NCI-H2107 treated with DMSO at 0.1 percent for 48 hours (cell line): ENCODE measurements around the gene UBAP2.

Source experiments
- DNase-seq: peaks from one replicate; lab custom pipeline; 2025; ENCODE audit not compliant: unreplicated experiment; lab: John Stamatoyannopoulos, UW

Gene UBAP2

DNA sequence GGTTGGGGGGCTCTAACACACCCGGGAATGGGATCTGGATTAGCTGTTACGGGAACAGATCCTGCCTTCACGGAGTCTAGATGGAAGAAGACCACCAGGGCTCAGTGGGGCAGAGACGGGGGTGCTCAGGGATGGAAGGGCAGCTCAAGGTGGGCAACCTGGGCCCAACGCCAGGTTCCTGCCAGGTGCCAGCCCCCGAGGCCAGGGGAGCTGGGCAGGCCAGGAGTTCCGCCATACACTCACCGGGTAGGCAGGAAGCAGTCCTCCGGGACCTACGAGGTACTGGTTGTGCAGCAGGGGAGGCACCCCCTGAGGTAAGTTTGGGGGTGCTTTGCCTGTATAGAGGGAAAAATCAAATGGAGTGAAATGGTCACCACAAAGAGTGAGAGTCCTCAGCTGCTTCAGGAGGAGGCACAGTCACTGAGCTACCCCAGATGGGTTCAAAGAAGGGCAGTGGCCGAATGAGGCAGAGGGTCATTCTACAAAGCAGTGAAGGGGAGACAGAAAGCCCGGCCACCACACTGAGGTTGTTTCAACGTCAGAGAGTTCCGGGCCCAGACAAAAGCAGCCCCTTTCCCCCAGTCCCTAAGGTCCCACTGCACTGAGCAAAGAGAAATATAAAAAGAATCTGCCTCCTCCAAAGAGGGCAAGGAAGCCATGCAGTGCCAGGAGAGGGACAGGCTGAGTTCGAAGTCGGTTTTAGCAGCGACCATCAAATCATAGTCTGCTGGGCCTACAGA lies 121.8 kb downstream of the UBAP2 start:
- DNase-seq, result no peak

DNA sequence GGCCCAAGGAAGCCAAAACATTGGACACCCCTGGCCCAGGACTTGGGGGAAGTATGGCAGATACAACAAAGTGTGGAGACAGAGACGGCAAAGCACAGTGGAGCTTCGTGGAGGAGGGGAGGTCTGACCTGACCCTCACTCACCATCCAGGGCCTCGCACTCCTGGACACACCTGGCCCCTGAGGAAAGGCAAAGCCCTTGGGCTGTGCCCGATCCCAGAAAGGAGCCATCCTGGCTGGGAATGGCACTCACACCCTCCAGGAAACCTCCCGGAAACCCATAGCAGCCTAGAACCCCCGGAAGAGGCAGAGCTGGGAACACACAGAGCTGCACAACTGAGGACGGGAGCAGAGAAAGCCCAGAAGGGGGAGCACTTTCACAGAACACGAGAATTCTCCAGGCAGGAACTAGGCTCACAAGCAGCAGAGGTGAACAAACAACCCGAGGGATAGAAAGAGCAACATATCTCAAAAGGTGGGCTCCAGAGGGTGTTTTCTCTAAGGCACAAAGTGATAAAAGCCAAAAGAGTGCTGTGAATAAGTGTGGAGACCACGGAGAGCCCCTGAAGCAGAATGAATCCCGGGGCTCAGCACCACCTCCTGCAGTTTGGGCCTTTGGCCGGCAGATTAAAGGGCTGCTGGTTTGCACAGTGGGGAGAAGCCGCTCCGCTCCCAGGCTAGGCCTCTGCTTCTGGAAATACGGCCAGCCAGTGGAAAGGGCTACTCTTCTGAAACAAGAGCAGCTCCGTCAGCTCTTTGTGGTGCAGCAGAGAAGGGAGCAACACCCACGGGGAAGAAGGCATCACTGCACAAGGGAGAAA lies 123.5 kb downstream of the UBAP2 start:
- DNase-seq, result peak; percentile 23

DNA sequence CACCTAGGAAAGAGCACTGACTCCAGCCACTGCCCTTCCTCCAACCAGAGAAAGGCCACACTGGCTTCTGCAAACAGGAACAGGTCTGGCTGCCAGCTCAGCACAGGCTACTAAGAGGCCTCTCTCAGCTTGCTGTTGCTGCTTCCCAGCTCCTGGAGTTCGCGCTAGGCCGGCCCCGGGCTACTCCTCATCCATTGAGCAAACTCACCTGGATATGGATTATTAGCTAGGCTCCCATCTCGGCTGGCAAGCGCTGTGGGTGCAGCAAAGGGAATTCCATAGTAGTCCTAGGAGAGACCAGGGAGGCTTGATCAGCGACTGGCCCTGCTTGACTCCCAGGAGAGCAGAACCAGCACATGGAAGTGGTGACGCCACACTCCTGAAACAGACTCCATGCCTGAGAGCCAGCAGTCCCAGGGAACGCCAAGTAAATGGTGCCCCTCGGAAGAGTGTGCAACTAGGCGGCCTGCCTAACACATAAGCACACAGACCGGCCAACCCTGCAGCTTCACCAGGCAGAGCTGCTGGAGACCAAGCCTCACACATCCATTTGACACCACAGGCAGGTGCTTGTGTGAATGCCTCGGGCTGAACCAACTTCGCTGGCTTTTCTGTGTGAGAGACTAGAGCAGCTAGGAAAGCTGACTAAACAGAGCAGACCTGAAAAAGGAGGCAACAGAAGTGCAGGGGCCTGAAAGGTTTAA lies 124.5 kb downstream of the UBAP2 start:
- peak; percentile 32 for DNase-seq

DNA sequence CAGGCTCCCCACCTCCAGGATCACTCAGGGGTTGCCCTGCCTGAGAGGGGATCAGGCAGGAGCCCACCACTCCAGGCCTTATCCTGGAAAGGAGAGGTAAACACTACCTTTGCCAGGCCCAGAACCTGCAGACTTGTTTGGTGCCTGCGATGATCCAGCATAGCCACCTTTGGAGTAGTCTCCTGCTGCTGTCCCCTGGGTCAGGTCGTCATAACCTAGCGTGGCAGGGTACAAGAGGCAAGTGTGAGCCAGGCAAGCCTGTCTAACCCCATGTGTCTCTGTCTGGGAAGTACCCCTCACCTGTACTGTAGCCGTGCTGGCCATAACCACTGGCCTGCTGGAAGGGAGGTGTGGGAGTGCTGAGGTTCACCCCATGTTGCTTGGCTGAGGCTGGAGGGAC lies 125.6 kb downstream of the UBAP2 start:
- no peak for DNase-seq

DNA sequence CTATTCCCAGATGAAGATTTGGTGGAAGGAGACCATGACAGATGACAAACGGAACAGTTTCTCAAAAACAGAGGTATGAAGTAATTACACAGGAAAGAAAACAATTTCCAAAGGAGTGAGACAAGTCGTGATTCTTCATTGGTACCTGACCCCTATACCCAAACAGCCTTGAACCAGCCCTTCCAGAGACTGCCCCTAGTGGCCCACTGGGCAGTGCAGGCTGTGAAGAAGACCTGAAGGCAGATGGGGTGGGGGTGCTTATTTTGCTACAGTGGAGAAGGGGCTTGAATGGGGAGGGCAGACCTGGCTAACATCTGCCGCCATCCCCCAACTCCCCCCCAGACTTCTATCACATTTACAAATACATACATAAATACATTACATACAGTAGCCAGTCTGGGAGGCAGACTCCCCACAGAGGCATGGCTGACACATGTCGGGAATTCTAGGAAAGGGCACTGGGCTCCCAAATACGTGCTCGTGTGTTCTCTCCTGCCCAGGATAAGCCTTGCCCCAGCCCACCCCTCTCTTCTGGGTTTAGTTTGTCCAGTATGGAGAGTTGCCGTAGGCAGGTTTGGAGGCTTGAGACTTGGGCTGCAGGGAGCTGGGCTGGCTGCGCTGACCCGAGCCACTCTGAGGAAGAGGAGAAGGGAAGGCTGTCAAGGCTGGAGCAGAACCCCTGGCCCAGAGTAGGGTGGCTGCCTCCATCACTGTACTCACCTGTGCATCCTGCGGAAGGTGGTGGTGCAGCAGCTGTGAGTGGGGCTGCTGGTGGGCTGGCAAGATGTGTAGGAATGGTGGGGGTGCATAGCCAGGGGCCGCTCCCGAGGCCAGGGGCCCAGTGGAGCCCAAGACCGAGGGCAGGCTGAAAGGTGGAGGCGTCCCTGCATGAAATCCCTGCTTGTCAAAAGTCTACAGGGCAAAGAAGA lies 126.5 kb downstream of the UBAP2 start:
- DNase-seq, result no peak

DNA sequence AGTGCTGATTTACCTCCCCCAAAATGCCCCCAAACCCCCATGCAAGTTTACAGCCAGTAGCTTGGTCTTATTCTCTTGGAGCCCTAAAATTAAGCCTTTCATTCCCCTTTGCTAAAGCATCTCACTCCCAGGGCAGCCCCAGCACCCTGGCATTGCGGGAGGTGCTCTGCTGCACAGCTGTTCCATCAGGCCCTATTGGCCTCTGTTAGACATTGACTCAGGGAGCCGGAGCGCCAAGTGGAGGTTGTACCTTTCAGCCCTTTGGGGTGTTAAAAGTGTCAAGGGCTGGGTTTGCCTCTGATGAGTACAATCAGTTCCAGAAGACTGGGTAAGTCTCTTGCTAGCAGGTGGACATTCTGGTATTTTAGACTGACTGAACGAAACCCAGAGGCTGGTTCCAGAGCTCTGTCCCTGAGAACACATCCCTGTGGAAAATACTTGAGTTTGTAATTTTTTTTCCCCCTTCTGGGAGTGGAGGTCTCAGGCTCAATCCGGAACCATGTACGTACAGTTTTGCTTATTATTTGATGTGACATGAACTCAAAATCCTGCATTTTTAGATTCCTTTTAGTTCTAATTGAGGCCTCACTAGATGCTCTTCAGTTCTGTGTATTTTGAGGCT lies 129.3 kb downstream of the UBAP2 start:
- no peak for DNase-seq

DNA sequence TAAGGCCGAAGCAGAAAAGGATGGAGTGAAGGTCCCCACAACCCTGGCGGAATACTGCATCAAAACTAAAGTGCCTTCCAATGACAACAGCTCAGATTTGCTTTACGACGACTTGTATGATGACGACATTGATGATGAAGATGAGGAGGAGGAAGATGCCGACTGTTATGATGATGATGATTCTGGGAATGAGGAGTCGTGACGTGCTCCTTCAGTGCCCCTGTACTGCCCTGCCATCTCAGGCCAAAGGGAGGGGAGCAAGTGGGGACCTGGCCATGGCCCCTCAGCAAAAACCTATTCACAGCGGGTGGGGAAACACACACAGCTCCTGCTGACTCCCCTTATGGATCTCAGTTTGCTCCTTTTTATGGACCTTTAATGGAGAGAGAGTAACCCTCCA lies 131.7 kb downstream of the UBAP2 start:
- DNase-seq, result no peak

DNA sequence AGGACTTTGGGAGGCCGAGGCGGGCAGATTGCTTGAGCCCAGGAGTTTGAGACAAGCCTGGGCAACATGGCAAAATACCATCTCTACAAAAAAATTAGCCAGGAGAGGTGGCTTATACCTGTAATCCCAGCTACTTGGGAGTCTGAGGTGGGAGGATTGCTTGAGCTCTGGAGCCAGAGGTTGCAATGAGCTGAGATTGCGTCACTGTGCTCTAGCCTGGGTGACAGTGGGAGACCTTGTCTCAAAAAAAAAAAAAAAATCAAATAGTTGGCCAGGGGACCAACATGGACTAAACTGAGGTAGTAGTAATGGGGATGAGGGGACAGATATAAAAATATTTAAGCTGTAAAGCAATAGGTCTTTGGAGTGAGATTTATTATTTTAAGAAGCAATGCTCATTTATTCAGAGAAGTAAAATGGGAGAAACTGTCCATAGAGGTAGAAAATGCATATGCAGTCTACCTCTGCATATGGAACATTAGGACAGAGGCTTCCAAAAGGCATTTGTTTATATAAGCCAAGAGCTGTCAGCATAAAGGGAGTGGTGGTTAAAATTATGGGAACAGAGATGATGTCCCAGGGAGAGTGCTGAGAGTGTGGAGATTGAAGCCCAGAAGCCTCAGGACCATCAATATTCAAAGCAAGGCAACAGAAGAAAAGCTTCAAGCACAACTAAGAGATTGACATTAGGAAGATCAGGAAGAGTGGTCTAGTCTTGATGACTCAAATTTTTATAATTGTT lies 133.6 kb downstream of the UBAP2 start:
- no peak for DNase-seq

DNA sequence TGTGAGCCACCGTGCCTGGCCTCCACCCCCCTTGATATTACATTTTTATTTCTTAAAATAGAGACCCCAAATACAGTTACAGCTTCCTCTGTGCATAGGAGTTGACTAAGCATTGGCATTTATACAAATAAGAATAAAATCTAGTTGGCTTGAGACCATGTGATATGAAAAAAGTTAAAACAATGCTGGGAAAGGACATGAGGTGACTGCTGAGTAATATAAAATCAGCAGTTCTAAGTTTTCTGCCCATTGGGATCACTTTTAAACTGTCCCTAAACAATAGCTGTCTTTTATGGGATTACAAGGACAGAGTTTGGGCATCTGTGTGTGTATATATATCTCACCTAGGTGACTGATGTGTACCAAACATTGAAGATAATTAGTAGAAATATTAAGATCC lies 135.1 kb downstream of the UBAP2 start:
- DNase-seq, result no peak

DNA sequence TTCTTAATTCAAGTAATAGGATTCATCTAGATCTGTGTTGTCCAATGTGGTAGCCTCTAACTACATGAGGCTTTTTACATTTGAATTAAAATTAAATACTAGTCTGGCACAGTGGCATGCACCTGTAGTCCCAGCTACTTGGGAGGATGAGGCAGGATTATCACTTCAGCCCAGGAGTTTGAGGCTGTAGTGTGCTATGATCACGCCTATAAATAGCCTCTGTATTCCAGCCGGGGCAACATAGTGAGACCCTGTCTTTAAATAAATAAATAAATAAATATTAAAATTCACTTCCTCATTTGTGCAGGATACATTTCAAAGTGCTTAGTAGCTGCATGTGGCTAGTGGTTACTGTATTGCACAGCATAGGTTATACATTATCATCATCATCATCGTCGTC lies 139.9 kb downstream of the UBAP2 start:
- no peak for DNase-seq

DNA sequence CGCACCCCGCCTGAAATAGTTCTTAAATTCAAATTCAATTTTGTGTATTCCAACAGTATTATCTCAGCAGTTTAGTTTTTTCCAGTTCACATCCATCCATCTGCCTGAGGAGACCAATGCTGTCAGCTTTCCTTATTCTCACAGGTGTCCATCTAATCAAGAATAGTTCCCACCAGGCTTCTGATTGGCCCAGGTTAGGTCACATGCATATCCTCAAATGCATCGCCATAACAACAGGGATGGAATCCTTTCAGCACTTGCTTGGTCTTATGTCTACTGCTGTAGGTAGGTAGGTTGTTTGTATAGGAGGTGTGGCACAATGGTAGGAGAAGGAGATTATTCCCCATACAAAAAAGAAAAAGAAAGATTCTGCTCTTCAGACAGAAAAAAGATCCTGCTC lies 140.6 kb downstream of the UBAP2 start:
- no peak for DNase-seq

DNA sequence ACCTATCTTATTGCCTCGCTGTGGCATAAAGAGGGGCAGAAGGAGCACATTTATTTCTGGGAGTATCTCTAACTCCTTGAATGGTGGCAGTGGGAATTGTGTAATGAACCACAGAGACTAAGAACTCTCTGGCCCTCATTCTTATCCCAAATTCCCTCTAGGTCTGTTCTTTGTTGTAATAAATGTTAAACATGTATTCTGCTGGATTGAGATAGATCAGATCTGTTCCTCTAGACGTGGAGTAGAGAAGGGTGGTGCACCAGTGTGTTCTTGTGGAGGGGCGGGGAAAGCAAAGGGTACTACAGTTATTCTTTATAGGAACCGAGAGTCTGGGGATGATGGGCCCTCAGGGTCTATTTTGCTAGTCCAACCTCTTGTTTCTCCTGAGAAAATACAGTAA lies 141.3 kb downstream of the UBAP2 start:
- no peak for DNase-seq

DNA sequence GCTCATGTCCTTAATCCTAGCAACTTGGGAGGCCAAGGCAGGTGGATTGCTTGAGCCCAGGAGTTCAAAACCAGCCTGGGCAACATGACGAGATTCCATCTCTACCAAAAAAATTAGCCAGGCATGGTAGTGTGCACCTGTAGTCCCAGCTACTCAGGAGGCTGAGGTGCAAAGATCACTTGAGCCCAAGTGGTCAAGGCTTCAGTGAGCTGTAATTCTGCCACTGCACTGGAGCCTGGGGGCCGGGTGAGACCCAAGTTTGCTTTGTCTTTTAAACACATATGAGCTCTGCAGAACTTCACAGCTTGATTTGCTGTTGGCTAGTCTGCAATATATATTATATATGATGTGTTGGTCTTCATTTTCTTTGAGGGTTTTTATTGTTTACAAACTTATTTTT lies 141.9 kb downstream of the UBAP2 start:
- DNase-seq, result no peak

DNA sequence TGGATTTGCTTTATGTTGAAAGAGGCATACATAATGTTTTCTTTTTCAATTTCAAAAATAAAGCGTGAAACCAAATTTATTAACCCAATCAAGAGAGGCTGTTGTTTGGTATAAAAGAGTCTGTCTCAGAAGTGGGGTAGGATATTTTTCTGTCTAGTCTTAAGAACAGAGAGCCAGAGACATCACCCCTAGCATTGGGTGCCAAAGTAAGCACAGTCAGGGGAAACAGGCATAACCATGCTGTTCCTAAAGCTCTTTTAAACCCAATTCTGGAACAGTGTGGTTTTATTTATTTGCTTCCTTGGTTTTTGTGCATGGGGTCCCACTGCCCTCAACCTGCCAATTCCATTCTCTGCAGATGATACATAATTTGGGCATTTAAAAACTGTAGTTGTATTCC lies 143.6 kb downstream of the UBAP2 start:
- DNase-seq, result no peak

DNA sequence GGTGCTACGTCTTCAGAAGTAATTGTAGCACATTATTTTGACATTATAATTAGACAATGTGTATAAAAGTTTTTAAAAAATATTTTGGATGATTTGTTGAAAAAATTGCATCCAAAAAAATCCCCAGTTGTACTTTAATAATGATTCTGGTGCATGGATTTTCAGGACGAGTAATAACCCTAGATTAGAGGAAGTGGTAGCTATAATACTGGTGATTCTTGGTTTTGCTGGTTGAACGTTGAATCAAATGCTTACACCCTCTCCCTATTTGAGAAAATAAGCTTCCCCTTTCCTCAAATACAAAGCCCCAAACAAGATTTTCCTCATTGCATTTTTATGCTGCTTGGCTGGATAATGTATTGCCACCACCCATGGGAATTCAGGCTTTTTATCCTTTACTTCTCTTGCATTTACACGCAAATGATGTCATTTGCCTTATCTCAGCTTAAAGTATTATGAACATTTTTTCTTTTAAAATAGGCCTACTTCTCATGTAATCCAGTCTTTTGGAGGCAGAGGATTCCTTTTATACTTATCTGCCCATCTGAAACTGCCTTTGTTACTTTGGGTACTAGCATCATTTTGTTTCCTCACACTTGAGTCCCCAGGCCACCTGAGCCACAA lies 145.4 kb downstream of the UBAP2 start:
- DNase-seq, result no peak

DNA sequence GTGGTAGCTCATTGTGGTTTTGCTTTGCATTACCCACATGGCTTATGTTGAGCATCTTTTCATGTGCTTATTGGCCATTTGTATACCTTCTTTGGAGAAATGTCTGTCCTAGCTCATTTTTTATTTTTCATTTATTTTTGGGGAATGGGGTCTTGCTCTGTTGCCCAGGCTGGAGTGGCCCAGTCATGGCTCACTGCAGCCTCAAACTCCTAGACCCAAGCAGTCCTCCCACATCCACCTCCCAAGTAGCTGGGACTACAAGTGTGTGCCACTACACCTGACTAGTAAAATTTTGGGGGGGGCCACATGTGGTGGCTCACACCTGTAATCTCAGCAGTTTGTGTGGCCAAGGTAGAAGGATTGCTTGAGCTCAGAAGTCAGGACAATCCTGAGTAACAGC lies 154.4 kb downstream of the UBAP2 start:
- DNase-seq, result no peak

DNA sequence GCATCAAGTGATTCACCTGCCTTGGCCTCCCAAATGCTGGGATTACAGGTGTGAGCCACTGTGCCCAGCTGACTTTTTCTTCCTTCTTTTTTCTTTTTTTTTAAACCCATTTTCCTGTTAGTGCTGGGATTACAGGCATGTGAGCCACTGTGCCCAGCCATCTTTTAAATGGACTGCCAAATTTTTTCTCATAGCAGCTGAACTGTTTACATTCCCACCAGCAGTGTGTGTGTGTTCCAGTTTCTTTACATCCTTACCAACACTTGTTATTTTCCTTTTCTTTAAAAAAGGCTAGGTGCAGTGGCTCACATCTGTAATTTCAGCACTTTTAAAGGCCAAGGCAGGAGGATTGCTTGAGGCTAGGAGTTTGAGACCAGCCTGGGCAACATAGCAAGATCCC lies 154.8 kb downstream of the UBAP2 start:
- no peak for DNase-seq

DNA sequence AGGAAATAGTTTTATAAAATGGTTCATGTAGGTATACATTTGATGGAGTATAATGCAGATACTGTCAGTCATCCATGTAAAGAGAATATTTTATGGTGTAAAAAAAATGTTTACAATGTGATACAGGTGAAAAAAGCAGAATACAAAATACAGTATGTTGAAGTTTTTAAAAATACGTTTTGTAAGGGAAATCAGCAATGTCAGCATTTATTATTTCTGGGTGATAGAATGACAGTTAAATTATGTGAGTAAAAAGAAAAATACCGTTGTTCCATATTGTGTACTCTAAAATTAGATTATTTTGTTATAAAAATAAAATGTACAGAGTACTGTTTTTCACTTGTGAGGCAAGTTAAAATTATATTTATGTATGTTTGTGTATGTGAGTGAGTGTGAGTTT lies 162.7 kb downstream of the UBAP2 start:
- no peak for DNase-seq
